NCI-H187 (cell line): ENCODE results near the gene SNRPB.

Experiments
- DNase-seq, 2 experiments: peaks; one replicate each; lab custom pipeline; 2025; lab: John Stamatoyannopoulos, UW

Gene SNRPB

DNA sequence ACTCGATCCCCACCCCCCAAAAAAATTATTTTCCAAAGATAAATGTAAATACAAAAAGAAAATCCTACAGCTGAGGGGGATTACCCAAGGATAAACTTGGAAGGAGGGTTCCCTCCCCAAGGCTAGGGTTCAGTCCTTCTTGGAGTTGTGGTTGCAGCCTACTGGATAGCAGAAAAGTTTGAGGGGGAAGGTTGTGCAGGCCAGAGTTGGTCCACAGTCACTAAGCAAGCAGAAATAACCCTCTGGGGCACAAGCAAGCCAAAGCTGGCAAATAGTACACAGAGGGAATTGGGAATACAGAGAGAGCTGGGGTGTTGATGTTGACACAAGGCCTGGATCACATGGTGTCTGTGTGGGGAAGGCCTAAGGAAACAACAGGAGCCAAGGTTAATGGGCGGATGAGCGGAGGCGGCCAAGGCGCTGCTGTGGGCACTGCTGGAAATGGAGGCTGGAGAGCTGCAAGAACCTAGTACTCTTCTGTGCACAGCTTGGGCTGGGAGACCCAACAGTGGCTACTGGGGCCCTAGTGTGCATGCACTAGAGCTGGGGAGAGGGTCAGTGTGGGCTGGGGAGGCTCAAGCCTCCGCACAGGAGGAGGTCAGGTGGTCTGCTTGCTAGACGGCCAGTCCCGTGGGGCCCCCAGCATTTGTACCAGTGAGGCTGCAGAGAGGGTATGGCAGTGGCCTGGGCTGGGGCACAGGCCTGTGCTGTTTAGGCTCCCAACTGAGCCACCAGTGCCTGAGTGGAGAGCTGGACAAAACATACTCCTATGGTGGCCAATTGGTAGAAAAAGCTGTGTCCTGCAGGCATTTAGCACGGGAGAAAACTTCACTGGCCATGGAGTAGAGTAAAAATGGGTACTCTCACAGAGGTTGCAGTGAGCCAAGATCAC is 5.5 kb upstream of the SNRPB start:
- DNase-seq = no peak

DNA sequence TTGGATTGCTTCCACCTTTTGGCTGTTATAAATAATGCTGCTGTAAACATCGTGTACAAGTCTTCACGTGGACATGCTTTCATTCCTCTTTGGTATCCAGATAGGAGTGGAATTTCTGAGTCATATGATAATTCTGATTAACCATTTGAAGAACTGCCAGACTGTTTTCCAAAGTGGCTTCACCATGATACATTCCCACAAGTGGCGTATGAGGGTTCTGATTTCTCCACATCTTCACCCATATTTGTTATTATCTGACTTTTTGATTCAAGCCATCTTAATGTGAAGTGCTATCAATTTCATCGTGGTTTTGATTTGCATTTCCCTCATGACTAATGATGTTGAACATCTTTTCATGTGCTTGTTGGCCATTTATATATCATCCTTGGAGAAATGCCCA is 2.9 kb upstream of the SNRPB start:
- DNase-seq = no peak

DNA sequence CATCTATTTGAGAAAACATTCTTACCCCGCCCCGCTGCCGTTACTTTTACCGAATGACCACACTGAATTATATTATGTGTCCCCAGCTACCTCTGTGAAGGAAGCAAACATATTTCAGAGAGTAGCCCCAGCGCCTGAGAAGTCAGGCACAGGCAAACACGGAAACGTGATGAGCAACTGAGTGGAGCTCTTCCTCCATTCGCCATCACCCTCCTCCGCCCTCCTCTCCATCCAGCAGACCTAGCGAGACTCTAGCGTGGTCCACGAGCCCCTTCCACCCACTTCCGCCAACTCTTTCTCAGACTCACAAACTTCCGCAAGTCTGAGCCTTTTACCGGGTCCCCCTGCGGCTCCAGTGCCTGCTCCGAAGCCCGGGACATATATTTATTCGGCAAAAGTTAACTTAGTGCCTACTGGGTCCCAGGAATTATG is 582 bp downstream of the SNRPB start:
- peak in 1 of 2 experiments; percentile 35 for DNase-seq

DNA sequence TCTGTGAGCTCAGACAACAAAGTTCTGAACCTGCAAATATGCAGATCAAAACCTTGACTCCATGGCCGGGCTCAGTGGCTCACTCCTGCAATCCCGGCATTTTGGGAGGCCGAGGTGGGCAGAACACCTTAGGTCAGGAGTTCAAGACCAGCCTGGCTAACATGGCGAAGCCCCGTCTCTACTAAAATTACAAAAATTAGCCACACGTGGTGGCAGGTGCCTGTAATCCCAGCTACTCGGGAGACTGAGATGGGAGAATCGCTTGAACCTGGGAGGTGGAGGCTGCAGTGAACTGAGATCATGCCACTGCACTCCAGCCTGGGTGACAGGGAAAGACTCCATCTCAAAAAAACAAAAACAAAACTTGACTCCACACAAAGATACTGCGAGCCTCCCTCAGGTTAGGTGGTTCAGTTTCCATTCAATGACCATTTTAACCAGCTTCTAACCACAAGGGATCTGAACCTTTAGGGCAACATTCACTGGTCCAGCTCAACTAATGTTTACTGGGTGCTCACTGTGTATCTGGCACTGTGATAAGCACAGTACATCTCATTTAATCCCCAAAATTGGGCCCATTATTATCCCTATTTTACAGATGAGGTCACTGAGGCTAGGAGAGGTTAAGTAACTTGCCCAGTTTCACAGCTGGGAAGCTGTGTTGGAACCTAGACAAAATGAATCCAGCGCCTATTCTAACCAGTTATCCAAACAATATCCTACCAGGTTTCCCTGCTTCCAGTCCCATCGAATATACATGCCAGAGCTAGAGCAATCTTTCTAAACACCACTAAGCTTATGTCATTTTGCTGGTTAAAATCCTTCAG is 1.8 kb downstream of the SNRPB start:
- no peak for DNase-seq

DNA sequence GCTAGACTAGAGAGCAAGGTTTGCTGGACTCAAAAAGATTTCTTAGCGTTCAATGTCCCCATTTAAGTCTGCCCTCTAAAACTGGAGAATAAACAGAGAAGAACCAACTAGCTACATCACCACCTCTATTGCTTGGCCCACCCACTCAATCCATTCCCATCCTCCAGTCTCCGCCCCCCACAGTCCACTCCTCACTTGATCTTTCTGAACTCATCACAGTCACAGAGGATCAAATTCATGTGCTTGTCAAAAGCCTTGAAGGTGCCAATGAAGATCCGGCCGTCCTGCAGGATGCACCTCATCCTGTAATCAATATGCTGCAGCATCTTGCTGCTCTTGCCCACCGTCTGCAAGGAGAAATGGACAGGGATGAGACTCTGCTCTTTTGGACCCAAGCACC is 3.2 kb downstream of the SNRPB start:
- DNase-seq = no peak

DNA sequence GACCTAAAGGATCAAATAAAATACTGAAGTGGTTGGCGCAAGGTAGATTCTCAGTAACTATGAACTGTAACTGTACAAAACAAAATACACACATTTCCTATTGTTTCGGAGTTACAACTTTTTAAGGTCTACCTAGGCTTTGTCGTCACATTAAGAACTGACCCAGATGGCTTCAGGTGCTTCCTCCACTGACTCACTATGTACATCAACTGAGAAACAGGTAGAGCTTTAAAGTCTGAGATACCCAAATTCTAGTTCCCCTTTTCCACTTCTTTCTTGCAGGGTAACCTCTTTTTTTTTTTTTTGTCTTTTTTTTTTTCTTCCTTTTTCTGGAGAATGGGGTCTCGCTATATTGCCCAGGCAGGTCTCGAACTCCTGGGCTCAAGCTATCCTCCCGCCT is 5.5 kb downstream of the SNRPB start:
- DNase-seq = no peak

DNA sequence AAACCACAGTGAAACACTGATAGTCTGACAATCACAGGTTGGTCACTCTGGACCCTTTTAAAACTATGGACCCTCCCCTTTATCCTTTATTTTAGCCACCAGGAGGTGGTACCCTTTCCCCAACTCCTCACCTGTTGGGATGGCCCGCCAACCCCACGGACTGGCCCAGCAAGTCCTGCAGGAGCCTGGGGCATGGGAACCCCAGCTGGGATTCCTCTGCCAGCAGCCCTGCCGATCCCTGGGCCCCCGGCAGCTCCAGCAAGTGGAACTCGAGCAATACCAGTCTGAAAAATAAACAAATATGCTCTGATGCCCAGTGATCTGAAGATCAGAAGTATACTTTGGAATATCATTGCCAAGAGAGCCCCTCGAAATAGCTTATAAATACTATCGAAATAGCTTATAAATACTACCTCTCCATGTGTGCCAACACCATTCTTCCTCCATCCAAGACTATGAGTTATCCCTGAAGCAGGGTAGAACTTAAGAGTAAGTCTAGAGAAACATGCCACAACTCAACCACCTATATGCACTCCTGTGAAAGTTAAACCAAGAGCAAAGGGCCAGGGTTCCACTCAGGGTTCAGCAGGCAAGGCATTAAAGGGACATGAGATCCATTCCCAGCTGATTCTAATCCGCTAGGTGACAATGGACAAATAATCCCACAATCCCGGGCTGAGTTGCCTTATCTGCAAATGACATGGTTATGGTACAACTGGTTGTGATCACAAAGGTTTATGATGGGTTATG is 6.8 kb downstream of the SNRPB start:
- no peak for DNase-seq

DNA sequence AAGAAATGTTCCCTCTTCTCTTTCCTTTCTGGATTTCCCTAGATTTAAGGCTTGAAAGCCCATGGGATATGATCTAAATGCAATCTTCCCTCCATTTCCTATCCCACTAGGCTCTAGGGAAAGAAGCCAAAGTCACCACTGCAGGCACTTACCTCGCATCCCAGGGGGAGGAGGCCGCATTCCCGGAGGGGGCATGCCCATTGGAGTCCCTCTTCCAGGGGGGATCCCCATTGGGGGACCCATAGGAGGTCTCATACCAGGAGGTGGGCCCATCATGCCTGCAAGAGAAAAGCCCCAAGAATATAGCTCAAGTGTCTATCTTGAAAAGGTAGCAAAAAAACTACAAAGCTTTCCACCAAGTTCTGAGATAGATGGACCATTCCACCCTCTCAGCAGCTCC is 8.1 kb downstream of the SNRPB start:
- DNase-seq = no peak

DNA sequence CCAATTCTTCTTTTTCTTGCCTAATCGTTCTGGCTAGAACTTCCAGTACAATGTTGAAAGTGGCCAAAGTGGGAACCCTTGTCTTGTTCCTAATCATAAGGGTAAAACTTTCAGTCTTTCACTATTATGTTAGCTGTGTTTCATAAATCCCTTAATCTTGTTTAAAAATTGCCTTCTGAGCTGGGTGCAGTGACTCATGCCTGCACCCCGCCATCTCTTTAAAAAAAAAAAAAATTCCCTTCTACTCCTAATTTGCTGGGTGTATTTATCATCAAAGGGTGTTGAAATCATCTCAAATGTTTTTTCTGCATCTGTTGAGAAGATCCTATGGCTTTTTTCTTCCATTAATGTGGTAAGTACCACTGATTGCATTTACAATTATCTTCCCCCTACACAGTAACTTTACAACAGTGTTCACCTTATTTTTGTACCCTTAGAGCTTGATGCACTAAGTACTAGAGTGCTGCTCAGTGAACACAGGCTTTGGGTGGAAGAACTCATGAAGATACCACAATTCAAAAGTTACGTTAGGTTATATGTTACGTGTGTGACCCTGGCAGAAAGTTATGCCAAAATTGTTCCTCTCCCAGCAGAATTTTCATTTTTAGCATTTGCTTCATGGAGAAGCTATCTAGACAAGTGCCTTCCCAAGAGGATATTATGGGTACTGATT is 9.7 kb downstream of the SNRPB start:
- DNase-seq = no peak

DNA sequence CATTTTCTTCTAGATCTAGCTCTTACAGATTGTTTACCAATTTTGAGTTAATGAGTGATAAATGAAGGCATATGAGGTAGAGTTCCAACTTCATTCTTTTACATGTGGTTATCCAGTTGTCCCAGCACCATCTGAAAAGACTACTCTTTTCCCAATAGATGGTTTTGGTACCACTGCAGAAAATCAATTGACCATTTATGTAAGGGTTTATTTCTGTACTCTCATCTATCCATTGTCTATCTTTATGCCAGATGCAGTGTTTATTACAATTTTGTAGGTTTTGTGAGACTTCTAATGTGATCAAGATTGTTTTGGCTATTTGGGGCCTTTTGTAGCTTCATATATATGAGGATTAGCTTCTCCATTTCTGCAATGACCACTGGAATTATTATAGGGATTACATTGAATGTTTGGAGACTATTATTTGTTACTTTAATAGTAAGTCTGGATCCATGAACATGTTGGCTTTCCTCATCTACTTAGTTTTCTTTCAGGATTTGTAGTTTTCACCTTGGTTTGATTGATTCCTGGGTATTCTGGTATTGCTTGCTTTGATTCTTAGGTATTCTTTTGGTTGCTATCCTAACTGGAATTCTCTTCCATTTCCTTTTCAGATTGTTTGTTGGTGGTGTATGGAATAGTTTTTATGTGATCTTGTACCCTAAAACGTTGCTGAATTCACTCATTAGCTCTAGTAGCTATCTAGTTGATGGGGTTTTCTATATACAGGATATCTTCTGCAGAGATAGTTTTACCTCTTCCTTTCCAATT is 10.4 kb downstream of the SNRPB start:
- no peak for DNase-seq

DNA sequence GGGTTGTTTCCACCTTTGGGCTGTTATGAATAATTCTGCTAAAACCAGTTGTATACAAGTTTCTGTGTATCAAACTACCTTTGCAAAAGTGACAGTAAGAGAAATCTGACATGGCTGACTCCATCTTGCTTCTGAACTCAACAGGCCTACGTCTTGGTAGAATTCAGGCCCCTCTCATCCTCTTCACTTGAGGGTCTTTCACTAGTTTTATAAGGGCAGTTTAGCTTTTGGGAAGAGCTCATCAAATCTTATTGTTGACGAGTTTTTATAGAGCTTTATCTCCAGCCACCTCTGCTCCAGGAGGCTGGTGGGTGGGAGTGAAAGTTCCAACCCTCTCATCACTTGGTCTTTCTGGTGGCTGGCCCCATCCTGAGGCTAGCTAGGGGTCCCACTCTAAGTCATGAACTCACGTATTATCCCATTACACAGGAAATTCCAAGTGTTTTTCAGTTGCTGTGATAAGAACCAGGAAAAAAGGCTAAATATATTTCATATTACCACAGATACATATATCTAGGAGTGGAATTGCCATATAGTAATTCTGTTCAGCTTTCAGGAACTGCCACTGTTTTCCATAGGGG is 11.6 kb downstream of the SNRPB start:
- no peak for DNase-seq

DNA sequence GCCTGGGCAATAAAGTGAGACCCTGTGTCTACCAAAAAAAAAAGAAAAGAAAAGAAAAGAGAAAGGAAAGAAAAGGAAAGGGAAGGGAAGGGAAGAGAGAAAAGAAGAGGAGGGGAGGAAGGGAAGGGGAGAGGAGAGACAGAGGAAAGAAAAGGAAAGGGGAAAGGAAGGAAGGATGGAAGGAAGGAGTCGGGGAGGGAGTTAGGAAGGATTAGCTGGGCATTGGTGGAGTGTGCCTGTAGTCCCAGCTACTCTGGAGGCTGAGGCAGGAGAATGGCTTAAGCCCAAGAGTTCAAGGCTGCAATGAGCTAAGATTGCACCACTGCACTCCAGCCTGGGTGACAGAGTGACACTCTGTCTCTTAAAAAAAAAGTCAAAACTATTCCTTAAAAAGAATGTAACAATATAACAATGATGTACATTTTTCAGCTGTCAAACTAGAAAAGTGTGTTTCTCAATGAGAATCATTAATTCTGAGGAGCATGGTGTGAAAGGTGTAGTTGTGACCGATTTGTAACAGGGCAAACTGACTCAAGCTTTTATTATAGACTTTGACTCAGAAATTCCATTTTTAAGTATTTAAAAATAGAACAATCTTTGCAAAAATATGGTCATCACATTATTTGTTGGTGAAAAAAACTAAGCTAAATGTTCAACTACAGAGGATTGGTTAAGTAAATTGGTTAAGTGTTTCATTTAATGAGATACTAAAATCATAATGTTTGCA is 14.7 kb downstream of the SNRPB start:
- no peak for DNase-seq

DNA sequence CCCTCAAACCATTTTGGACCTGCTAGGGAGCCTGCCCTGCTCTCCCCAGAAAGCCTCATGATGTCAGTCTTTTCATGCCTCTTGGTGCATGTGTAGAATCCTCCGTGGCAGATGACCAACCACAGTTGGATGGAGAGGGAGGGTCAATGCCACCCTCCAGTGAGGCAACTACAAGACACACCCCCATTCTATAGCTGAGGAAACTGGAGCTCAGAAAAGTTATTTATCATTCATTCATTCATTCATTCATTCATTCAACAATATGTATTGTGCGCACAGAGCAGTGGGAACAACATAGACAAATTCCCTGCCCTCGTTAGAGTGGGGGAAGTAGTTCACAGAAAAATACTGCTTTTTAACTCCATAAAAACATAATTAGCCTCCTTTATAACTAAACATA is 16.8 kb downstream of the SNRPB start:
- no peak for DNase-seq

DNA sequence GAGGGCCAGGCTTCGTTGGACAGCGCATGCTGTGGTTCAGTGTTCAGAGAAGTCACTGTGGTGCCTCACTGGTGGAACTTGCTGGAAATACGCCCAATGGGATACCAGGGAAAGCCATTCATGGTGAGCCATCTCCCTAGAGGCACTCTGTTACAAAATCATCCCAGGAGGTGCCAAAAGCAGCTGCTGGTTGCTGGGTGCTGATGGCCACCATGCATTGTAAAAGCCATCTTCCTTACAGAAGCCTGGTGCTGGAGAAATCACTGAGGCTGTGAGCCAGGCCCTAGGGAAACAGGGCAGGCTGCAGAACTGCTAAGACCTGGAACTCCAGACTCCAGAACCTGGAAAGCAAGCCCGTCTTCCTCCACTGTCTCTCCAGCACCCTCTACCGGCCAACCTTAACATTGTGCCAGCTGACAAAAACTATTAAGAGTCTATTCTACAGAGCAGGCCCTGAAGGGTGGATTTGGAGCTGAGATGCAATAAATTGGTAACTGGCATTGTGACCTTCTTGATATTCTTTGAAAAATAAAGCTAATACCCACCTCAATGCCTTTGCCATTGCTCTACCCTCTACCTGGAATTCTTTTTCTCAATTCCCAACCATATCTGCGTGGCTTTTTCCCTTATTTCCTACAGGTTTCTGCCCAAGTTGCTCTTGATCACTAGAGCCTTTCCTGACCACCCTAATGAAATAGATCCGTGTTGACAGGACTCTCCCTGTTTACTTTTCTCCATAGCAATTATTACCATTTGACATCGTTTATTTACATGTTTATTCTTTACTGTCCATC is 18.5 kb downstream of the SNRPB start:
- peak; percentile 22 to 23 for DNase-seq

DNA sequence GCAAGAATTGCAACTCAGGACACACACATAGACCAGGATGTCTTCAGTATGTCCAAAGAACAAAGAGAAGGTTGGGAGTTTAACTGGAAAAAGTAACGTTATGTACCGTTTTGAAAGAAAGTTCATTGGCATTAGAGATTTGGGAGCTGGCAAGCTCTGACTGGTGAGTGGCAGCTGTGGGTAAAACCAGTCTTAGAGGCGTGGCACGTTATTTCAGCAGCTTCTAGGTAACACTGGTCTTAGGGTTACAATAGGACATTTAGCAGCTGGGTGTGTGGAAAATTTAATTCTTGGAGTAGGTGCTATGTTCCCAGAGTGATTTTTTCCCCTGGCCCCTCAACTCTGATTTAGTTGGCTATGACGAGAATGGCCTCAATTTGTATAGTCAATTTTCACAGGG is 19.2 kb downstream of the SNRPB start:
- DNase-seq = no peak

DNA sequence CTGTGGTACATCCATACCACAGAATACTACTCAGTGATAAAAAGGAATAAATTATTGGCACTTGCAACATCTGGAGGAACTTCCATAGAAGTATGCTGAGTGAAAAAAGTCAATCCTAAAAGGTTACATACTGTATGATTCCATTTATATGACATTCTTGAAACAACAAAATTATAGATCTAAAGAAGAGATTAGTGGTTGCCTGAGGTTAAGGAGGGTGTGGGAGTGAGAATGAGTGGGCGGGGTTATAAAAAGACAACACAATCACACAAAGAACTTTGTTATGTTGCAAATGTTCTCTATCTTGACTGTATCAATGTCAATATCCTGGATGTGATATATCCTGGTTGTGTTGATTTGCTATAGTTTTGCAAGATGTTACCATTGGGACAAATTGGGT is 21.2 kb downstream of the SNRPB start:
- no peak for DNase-seq

DNA sequence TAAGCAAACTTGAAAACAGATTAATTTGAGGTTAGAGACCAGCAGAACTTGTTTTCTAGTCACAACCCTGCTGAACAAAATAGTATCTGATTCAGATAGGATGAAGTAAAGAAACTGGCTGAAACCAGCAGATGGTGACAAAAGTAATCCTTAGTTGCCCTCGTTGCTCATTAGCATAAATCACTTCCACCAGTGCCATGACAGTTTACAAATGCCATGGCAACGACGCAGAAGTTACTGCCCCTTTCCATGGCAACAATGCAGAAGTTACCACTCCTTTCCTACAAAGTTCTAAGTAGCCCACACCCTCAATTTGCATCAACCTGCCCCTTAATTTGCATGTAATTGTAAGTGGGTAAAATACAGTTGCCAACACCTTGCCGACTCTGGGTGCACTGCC is 23.7 kb downstream of the SNRPB start:
- DNase-seq = no peak

DNA sequence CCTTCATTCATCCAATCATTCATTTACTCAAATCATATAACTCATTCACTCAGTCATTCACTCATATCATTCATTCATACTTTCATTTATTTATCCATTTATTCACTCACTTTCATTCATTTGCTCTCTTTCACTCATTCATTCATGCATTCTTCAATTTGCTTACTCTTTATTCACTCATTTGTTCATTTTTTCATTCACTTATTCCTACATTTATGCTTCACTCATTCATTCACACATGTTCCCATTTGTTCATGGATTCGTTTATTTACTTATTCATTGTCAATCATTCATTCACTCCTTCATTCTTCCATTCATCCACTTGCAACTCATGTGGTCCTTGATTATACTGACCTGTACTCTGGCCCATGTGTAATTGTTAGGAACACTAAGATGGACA is 39.4 kb downstream of the SNRPB start:
- no peak for DNase-seq

DNA sequence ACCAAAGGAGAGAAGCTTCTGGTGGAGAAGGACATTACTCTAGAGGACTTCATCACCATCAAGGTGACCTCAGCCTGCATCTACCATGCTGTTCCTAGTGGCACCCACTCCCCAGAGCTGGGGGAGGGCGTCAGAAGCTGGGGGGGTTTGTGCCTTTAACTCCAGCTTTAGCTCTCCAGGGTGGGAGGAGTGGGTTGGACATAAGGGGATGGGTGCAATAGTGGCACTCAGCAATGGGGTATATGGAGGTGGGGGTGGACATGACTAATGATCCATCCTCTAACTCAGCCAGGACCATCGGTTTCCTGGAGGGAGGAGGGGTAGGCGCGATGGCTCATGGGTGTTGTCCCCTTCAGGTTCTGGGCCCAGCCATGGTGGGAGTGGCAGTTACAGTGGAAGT is 40.1 kb downstream of the SNRPB start:
- no peak for DNase-seq
